HG03521 (cell line): ENCODE results near the gene IFT22.
"Not testable (repeated sequence)": the region's sequence is repeated elsewhere in the genome, so short reads cannot be mapped to it uniquely, and the experiment has no call there.

Experiments used
- ATAC-seq: cut with Tn5 transposase; IDR thresholded peaks from one replicate; pipeline ENCODE4 v1.9.1; 2021; ENCODE audit warnings: mild to moderate bottlenecking, moderate library complexity; ENCODE audit not compliant: unreplicated experiment

IFT22 gene

DNA sequence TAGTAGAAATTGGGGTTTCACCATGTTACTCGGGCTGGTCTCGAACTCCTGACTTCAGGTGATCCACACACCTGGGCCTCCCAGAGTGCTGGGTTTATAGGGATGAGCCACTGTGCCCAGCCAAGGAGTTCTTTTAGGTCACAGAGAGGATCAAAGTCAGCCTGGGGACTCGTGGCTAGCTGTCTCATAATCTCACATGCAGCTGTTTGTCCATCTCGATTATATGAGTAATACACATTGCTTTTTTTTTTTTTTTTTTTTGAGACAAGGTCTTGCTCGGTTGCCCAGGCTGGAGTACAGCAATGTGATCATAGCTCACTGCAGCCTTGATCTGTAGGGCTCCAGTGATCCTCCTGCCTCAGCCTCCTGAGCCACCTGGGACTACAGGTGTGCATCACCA is 2.2 kb downstream of the IFT22 start:
- no peak for ATAC-seq

DNA sequence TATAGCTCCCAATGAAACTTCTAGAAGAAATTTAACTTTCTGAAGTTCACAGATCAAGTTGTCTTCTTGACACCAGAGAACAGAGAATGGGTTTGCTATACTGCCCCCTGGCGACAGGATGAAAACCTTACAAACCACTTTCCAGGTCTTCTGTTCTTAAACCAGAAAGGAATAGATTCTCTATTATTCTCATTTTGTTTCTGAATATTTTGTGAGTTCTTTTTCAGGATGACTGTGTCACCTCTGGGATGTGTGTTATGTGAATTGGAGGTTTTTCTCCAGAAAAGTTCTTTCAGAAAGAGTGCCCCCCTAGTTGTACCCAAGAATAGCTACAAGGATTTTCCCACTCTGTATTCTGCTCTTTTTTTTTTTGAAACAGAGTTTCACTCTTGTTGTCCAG is 6.3 kb downstream of the IFT22 start:
- ATAC-seq, result no peak

DNA sequence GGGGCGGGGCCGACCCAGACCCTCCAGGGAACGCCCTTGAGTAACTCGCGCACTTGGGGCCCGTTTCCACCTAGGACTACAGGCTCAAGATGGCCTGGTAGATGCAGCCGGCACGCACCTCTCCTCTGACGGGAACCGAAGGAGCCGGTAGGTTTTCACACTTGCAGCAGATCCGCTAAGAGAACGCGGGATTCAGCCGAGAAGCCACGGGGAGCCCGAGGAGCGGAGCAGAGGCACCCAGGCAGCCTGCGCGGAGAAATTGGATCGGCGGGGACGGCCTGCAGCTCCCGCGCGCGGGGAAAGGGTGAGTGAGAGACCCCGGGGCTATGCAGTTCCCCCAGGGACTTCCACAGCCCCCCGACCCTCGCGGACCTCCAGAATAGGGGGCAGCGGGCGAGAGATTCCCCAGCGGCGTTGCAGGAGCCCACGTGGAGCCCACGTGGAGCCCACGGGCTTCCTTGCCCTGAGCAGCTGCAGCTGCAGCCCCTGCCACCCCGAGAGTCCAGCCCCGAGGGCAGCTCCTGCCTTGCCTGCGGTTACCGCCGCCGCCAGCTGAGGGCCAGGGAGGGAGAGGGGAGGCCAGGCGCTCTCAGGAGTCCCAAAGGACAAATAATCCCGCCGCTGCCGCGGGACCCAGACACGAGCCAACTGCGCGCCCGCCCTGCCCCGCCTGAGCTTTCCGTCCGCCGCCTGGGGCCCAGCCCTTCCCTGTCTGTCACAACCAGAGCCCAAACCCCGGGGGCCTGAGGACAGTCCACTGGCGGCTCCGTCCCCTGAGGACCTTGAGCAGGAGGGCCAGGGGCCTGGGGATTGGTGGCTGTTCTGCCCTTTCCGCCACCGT is 13.1 kb downstream of the IFT22 start:
- no peak for ATAC-seq

DNA sequence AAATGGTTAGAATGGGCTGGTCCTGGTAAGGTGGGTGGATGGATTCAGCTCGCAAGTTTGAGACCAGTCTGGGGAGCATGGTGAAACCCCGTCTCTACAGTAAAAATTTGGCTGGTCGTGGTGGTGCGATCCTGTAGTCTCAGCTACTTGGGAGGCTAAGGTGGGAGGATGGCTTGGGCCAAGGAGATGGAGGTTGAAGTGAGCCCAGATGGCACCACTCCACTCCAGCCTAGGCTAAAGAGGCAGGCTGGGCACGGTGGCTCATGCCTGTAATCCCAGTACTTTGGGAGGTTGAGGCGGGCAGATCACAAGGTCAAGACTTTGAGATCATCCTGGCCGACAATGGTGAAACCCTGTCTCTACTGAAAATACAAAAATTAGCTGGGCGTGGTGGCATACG is 15.3 kb downstream of the IFT22 start:
- no peak for ATAC-seq

DNA sequence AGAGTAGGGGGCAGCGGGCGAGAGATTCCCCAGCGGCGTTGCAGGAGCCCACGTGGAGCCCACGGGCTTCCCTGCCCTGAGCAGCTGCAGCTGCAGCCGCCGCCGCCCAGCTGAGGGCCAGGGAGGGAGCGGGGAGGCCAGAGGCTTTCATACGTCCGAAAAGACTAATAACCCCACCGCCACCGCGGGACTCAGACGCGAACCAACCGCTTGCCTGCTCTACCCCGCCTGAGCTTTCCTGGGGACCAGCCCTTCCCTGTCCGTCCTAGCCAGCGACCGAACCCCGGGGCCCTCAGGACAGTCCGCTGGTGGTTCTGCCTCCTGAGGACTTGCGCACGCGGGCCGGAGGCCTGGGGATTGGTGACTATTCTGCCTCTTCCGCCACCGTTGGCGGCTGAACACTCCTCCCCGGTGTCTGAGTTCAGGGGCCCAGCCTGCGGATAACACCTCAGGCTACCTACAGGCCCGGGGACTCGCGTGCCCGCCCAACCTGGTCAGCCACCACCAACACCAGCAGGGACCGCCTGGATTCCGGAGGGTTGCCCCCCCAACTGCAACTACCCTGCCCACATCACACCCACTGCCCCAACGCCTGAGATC is 18.4 kb downstream of the IFT22 start:
- no peak for ATAC-seq

DNA sequence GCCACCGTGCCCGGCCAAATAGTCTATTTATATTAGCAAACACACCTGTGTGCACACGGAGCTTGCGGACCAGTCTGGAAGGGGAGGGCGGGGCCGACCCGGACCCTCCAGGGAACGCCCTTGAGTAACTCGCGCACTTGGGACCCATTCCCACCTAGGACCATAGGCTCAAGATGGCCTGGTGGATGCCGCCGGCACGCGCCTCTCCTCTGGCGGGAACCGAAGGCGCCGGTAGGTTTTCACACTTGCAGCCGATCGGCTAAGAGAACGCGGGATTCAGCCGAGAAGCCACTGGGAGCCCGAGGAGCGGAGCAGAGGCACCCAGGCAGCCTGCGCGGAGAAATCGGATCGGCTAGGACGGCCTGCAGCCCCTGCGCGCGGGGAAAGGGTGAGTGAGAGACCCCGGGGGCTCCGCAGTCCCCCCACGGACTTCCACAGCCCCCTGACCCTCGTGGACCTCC is 18.9 kb downstream of the IFT22 start:
- ATAC-seq, result no peak

DNA sequence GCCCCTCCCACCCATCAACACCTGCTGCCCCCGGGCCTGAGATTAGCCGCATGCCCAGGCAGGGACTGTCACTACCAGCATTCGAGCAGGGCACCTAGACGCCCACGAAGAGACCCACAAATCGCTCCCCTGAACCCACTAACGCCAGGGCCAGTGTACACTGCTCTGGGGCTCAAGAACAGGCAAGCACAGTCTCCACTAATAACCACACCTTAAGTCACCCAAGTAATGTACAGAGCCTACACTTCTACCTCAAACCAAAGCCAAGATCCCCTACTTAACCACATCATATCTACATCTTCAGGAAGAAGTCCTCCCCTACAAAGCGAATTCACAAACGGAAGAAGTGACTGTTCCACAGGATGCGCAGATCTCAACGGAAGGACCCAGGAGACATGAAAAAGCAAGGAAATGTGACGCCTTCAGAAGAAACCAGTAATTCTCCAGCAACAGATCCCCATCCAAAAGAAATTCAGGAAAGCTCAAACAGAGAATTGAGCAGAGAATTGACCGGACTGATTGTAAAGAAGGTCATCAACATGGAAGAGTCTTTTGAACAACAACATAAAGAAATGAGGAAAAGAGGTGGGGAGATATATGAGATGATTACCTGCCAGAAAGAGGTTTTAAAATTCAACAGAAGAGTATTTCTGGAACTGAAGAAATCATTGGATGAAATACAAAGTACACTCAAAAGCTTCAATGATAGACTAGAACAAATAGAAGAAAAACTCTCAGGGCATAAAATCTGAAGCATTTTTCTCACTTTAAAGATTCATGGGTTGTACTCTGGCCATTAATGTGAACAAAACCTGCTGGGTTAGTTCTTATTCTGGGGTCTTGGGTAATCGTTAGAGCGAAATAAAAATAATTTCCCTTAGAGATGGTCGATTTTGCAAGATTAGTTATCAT is 20.9 kb downstream of the IFT22 start:
- no peak for ATAC-seq

DNA sequence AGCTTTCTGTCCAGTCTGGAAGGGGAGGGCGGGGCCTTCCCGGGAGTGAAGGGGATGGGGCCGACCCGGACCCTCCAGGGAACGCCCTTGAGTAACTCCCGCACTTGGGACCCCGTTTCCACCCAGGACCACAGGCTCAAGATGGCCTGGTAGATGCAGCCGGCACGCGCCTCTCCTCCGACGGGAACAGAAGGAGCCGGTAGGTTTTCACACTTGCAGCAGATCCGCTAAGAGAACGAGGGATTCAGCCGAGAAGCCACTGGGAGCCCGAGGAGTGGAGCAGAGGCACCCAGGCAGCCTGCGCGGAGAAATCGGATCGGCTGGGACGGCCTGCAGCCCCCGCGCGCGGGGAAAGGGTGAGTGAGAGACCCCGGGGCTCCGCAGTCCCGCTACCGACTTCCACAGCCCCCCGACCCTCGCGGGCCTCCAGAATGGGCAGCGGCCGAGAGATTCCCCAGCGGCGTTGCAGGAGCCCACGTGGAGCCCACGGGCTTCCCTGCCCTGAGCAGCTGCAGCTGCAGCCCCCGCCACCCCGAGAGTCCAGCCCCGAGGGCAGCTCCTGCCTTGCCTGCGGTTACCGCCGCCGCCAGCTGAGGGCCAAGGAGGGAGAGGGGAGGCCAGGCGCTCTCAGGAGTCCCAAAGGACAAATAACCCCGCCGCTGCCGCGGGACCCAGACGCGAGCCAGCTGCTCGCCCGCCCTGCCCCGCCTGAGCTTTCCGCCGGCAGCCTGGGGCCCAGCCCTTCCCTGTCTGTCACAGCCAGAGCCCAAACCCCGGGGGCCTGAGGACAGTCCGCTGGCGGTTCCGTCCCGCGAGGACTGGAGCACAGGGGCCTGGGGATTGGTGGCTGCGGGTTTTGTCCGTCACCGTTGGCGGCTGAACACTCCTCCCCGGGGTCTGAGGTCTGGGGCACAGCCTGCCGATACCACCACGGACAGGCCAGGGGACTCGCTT is 21.8 kb downstream of the IFT22 start:
- ATAC-seq, result no peak

DNA sequence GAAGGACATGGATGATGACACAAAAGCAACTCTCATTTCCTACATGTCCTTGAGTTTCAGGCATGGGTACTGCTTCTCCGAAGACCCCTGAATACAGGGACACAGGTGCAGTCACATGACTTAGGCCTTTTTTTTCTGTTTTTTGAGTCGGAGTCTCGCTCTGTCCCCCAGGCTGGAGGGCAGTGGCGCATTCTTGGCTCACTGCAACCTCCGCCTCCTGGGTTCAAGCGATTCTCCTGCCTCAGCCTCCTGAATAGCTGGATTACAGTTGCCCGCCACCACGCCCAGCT is 26.8 kb downstream of the IFT22 start:
- ATAC-seq, result no peak

DNA sequence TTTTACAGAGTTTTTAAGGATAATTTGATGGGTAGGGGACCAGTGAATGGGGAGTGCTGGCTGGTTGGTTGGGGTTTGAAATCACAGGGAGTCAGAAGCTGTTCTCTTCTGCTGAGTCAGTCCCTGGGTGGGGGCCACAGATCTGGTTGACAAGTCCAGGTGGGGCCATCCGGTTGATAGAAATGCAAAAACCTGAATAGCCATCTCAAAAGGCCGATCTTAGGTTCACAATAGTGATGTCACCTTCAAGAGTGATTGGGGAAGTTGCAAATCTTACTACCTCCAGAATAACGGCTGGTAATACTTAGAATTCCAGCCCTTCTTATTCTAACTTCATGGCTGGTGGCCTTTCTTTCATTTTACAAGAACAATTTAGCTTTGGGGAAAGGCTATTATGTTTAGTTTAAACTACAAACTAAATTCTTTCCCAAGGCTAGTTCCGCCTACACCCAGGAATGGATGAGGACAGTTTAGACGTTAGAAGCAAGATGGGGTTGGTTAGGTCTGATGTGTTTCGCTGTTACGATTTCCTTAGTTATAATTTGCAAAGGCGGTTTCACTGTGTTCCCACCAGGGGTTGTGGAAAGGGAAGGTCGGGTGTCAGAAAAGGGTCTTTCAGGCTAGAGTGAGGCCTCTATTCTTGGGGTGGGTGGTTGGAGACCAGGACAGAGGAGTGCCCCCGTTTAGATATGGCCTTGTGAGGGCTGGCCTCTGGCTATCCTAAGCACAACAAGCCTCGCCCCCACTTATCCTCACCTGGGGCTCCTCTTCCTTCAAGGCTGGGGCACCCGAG is 27.4 kb downstream of the IFT22 start:
- no peak for ATAC-seq

DNA sequence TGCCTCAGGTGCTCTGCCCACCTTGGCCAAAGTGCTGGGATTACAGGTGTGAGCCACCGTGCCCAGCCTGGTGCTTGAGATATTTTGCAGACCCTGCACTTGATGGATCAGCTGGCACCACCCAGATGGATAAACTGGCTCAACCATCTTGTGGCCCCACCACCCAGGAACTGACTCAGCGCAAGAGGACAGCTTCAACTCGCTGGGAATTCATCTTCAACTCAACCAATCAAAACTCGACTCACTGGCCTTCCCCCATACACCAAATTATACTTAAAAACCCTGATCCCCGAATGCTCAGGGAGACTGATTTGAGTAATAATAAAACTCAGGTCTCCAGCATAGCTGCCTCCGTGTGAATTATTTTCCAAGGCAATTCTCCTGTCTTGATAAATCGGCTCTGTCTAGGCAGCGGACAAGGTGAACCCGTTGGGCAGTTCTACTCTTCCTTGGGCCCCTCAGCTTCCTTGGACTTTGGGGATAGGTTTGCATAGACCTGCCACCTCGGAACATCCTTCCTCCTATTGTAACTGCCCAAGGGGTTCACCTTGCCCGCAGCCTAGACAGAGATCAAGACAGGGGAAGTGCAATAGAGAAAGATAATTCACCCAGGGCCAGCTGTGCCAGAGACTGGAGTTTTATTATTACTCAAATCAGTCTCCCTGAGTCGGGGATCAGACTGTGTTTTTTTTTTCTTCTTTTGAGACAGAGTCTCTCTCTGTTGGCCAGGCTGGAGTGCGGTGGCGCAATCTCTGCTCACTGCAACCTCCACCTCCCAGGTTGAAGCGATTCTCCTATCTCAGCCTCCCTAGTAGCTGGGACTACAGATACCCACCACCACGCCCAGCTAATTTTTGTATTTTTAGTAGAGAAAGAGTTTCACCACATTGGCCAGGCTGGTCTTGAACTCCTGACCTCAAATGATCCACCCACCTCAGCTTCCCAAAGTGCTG is 28.3 kb downstream of the IFT22 start:
- ATAC-seq, result not testable (repeated sequence)

DNA sequence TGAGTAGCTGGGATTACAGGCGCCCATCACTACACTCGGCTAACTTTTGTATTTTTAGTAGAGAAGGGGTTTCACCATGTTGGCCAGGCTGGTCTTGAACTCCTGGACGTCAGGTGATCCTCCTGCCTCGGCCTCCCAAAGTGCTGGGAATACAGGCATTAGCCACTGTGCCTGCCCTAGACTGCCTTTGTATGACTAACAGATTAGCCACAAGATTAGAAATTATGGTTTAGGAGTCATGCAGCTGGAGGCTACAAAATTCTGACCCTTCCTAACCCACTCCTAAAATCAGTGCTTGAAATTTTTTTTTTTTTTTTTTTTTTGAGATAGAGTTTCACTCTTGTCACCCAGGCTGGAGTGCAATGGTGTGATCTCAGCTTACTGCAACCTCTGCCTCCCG is 29.0 kb downstream of the IFT22 start:
- ATAC-seq, result not testable (repeated sequence)

DNA sequence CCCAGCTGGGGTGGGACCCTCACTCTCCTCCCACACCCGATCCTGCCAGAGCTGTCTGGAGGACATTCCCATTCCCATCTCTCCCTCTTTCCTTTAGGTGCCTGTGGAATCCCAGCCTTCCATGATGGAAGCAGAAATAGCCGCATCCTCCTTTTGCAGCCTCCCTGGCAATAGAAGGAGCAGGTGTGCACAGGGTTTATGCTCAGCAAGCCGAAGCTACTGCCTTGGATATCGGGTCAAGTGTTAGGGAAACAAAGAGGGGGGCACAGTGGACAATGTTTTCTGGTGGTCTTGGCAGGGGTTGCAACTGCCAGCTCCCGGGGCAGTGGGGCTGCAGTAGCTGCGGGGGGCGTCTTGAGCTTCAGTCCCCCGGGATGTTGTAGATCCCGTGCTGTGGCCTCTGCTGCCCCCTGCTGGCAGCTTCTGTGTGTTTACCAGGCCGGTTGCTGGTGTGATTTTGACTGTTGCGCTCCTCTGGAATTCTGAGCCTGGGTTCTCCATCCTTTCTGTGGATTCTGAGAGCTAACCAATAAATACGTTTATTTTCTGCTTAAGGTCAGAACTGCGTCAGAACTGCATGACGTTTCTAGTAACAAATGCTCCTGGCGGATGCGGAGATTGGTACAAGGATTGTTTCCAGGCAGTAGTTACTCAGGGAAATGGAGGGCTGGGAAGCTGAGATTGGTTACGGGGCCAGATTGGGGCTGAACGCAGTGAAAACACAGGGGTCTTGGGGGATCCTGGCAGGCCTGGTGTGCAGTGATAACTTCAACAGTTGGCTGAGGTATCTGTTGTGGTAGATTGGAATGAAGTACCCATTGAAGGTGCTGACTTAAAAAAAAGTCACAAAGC is 31.2 kb downstream of the IFT22 start:
- ATAC-seq, result not testable (repeated sequence)

DNA sequence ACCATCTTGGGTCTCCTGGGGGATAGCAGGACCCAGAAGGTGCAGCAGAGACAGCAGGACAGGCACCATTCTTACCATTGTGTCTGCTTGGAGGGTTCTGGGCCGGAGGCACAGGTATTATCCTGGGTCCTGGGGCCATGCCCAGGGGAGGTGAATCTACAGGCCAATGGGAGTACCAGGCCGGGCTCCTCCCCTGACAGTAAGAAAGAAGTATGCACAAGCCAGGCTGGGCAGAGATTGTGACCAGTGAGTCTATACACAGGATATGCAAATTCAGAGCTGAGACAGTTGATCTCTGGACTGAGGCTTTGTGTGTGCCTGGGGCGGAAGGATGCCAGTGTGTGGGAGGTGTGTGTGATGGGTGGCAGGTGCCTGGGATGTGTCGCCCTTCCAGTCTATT is 31.9 kb downstream of the IFT22 start:
- not testable (repeated sequence) for ATAC-seq

DNA sequence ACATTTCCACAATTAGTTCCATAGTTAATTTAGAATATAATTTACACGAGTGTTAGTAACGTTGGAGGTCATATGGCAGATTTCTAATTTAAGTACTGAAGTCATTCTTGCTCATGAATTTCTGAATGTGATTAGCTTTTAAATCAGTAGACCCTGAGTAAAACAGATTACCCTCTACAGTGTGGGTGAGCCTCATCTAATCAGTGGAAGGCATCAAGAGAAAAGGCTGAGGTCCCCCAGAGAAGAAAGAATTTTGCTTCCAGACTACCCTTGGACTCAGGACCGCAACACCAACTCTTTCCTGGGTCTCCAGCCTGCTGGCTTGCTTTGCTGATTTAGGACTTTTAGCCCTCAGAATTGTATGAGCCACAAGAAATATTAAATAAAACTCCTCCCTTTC is 33.2 kb downstream of the IFT22 start:
- no peak for ATAC-seq

DNA sequence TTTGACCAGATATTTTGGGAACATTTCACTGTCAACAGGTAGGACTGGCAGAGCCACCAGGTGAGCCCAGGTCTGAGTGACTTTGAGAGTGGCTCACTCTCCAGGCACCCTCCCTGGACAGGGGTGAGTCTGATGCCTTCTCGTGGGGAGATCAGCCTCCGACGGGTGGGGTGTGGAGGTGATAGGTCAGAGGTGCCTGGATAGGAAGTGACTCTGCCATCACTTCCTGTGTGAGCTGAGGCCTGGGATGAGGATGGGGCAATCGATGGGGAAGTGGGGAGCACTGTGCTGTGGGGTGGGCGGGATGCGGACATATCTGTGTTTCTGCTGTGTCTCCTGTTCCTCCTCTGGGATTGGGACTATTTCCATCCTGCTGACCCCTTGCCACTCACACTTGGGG is 34.6 kb downstream of the IFT22 start:
- ATAC-seq, result no peak

DNA sequence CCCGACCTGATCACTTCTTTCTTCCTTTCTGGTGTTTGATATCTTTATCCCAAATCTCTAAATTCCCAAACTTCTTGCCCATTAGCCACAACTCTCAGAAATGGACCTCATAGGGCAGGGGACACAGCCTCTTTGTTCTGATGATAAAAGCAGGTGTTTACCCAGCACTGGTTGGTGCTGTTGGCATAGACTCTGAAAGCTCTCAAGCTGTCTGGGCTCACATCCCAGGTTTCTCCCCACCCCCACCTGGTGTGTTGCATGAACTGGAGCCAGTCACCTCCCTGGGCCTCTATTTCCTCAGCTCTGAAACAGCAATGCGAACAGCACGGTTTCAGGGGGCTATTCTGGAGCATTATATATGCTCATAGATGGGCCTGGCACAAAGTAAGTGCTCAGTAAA is 35.7 kb downstream of the IFT22 start:
- not testable (repeated sequence) for ATAC-seq

DNA sequence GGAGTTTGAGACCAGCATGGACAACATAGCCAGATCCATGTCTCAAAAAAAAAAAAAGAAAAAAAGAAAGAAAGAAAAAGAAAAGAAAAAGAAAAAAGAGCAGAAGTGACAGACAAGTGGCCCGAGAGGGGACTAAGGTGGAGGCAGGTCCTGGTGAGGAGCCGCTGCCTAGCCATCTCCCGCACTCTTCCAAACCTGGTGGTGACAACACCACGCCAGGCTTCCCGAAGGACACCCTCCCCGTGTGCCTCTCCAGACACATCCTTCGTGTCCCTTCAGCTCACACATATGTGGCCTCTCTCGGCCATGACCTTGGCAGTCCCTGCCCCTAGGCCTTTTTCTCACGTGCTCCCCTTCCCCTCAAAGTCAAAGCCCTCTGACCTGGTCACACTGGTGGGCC is 36.4 kb downstream of the IFT22 start:
- ATAC-seq, result no peak
